ENCODE data around the gene MGST2. TPM values are rescaled to one million over a fixed set of nuclear protein-coding genes. Genes with fewer than 3 reads are reported as not detected.
"Not testable (repeated sequence)": the region's sequence is repeated elsewhere in the genome, so short reads cannot be mapped to it uniquely, and the experiment has no call there.

MGST2 gene
- total RNA-seq, 2 donors from 2014 or later = 24.3 to 35.5 TPM

- Histone ChIP-seq H3K36me3 (peaks cover 6% of the 10 kb centered on the region), H3K9me3 (peaks cover 3% of the 10 kb centered on the region), H3K4me1 (ENCODE audit: control insufficient read depth in 1 of 2, low read depth in 2 of 2) (peaks cover 2% of the 10 kb centered on the region in 2 donors), H3K27me3 (replicated peaks; ENCODE audit: insufficient read depth) (no peaks in the 10 kb centered on the region), H3K27ac (no peak overlapping the region), H3K4me3 (no peak overlapping the region)
- ATAC-seq (ENCODE audit: insufficient number of reproducible peaks, low FRiP score, low read depth) (no peak), DNase-seq (ENCODE audit: low spot score) (no peak)
- no peak for TF ChIP-seq CTCF (IDR thresholded peaks at IDR 0.05)
These were observed 26.8 kb downstream of the MGST2 start for GRCh38 chr4:139692309-139693012.

DNA sequence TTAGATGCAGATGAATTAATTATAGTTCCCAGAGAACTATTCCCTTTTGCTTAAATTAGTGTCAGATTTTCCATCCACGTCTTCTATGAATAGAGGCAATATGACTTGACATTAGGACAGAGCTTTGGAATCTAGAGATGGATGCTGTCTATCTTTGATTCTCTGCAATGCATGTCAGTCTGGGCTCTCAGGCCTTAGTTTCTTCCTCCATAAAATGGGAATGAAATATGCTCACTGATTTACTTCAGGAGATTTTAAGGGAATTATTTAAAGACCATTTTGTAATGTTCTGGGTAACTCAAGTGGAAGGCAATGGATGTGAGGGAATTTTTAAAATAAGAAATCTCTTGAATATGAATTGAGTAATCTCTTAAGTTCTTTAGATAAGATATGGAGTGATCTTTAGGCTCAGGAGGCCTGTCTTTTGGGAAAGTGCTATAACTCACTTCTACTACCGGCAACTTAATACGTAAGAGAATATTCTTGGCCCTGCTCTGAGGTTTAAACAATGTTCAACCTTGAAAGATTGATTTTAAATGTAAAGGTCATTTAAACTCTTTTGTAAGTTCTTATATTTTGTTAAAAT, 29.0 kb downstream of the MGST2 start:
- H3K4me3 ChIP-seq = no peak overlapping the region
- ATAC-seq (ENCODE audit: insufficient number of reproducible peaks, low FRiP score, low read depth) (no peak), DNase-seq (ENCODE audit: low spot score) (no peak)
- no peaks in the 10 kb centered on the region for H3K4me1 ChIP-seq (ENCODE audit: control insufficient read depth in 1 of 2, low read depth in 2 of 2)
- no peak overlapping the region for H3K27ac ChIP-seq
- peaks cover 8% of the 10 kb centered on the region for H3K36me3 ChIP-seq
- no peak for TF ChIP-seq CTCF (IDR thresholded peaks at IDR 0.05)
- no peaks in the 10 kb centered on the region for H3K27me3 ChIP-seq (replicated peaks; ENCODE audit: insufficient read depth)
- peaks cover 3% of the 10 kb centered on the region for H3K9me3 ChIP-seq

GRCh38 chr4:139696491-139696890, 30.9 kb downstream of the MGST2 start:
- Histone ChIP-seq H3K36me3 (peaks cover 8% of the 10 kb centered on the region), H3K4me3 (no peak overlapping the region), H3K27ac (no peak overlapping the region), H3K27me3 (replicated peaks; ENCODE audit: insufficient read depth) (no peaks in the 10 kb centered on the region), H3K9me3 (peaks cover 3% of the 10 kb centered on the region), H3K4me1 (ENCODE audit: control insufficient read depth in 1 of 2, low read depth in 2 of 2) (no peaks in the 10 kb centered on the region)
- ATAC-seq (ENCODE audit: insufficient number of reproducible peaks, low FRiP score, low read depth) (no peak), DNase-seq (ENCODE audit: low spot score) (no peak)
- TF ChIP-seq CTCF (IDR thresholded peaks at IDR 0.05) = no peak

GRCh38 chr4:139698167-139698925, 32.7 kb downstream of the MGST2 start:
- H3K27me3 ChIP-seq (replicated peaks; ENCODE audit: insufficient read depth); H3K9me3 ChIP-seq; ATAC-seq (ENCODE audit: insufficient number of reproducible peaks, low FRiP score, low read depth); H3K36me3 ChIP-seq; H3K27ac ChIP-seq; H3K4me3 ChIP-seq; H3K4me1 ChIP-seq (ENCODE audit: control insufficient read depth in 1 of 2, low read depth in 2 of 2); DNase-seq (ENCODE audit: low spot score): not testable (repeated sequence)
- peak; percentile 10 for TF ChIP-seq CTCF (IDR thresholded peaks at IDR 0.05)

DNA sequence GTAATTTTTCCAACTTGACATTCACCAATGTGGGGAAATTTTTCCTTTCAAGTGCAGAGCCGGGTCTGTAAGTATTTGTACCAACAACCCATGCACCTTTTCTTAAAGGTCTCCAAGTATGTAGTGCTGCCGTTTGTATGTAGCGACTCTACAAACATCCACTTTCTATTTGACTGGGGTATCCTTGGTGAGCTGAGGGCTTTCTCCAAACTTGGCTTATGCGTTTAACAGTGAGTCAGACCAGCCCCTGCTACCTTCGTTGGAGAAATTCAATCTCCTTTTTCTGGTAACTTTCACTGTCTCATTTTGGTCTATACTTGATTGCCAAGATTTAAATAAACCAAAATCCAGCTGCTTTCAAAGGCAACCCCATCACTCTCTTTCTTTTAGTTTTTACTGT, 34.9 kb downstream of the MGST2 start:
- peaks cover 8% of the 10 kb centered on the region for H3K36me3 ChIP-seq
- no peak overlapping the region for H3K4me3 ChIP-seq
- ATAC-seq (ENCODE audit: insufficient number of reproducible peaks, low FRiP score, low read depth) (no peak), DNase-seq (ENCODE audit: low spot score) (no peak)
- no peaks in the 10 kb centered on the region for H3K27me3 ChIP-seq (replicated peaks; ENCODE audit: insufficient read depth)
- H3K9me3 ChIP-seq = peaks cover 3% of the 10 kb centered on the region
- H3K27ac ChIP-seq = no peak overlapping the region
- no peaks in the 10 kb centered on the region for H3K4me1 ChIP-seq (ENCODE audit: control insufficient read depth in 1 of 2, low read depth in 2 of 2)
- TF ChIP-seq CTCF (IDR thresholded peaks at IDR 0.05) = no peak

Data from thoracic aorta (tissue), 2 donors.